Left ventricle myocardium superior (tissue), 1 donor: ENCODE data around the gene ZNF813. TPM values are rescaled to one million over a fixed set of nuclear protein-coding genes. Genes with fewer than 3 reads are reported as not detected.

Experiments
- ATAC-seq: fragments of 200-7000 bp; cut with Tn5 transposase; one replicate; pipeline ENCODE4 v1.9.1; 2020; ENCODE audit warnings: mild to moderate bottlenecking, moderate library complexity
- DNase-seq: peaks from one replicate; pipeline ENCODE4 v3.0.0-alpha.2; 2020
- intact Hi-C: fragments of 100-400 bp; cut with micrococcal nuclease; formaldehyde crosslinking; loops from one replicate; pipeline ENCODE4 v1.11.0; 2022
- total RNA-seq: library from RNA; stranded (reverse); fragmentation: NEBNext Ultra II Directional; extraction: Animal tissue kit (Norgen Biotek cat#: 25700); gene quantifications from one replicate; pipeline ENCODE4 v1.2.1, GENCODE V29; 2021
- donor health status: DM: no; HTN: yes; CAD: no; lungs with severe emphysema.

ZNF813 gene
- total RNA-seq, 1 donor from 2014 or later: 1.3 TPM

DNA sequence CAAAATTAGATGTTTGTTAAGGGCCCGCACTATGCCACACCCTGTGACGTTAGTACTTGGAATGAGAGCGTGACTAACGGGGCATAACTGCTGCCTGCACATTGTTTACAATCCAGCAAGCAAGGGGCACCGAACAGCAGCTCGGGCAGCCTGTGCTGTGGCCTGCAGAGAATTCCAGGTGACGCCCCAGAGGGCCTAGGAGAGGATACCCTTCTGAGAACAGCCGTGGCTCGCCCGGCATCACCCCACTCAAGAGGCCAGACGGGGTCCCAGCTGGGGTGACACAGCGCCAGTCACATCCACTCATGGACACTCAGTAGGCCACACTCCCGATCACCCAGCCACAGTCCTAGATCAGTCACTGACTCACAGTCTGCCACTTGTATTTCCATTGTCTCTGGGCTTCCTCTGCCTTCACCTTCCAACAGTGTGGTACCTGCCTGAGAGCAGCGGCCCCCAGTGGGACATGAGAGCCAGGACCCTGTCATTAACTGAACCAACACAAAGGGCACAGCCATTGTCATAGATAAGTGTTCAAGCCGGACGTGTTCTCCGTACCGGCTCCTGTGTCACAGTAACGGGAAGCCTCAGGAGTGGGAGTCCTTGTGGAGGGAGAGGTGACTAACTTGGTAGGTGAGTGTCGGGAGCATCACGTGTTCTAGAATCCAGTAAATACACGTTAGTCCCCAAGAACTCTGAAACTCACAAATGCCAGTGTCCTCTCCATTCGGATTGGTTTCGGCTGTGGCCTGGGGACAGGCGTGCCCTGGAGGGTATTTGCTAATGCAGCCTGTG lies 77.9 kb downstream of the ZNF813 start:
- ATAC-seq (no peak), DNase-seq (no peak)
- intact Hi-C loops: no loop called here

Other genes with a start within 250 kb of the ZNF813 start
- 22.9 TPM for gene ZNF677, start 212.9 kb upstream of the ZNF813 start, total RNA-seq
- gene VN1R2, start 209.4 kb upstream of the ZNF813 start, total RNA-seq: not detected
- gene VN1R4, start 200.0 kb upstream of the ZNF813 start, total RNA-seq: not detected
- 3.5 TPM for gene ZNF845, start 134.0 kb upstream of the ZNF813 start, total RNA-seq
- 2.5 TPM for gene ZNF525, start 102.0 kb upstream of the ZNF813 start, total RNA-seq
- 4.7 TPM for gene ZNF765, start 72.6 kb upstream of the ZNF813 start, total RNA-seq
- gene ZNF761, start 35.7 kb upstream of the ZNF813 start, total RNA-seq: 4.1 TPM
- 10.7 TPM for gene ZNF331, start 70.4 kb downstream of the ZNF813 start, total RNA-seq
- gene DPRX, start 164.3 kb downstream of the ZNF813 start, total RNA-seq: not detected